T-helper 2 cell treated with Interferon-gamma antibody and Interleukin-4, amounts not matched to agents 100 ng/mL and 5 ng/mL, for 36 hours (primary cell): ENCODE data around the gene GCNT4. TPM values are rescaled to one million over a fixed set of nuclear protein-coding genes. Genes with fewer than 3 reads are reported as not detected.
"Not testable (repeated sequence)": the region's sequence is repeated elsewhere in the genome, so short reads cannot be mapped to it uniquely, and the experiment has no call there.

Experiments
- intact Hi-C: fragments of 100-400 bp; cut with micrococcal nuclease; formaldehyde crosslinking; loops from one replicate; pipeline ENCODE4 v1.15.1; 2023
- total RNA-seq: library from RNA; stranded (reverse); gene quantifications from 2 replicates; pipeline ENCODE4 v1.2.3, GENCODE V29; 2022

The GCNT4 gene, protein sequence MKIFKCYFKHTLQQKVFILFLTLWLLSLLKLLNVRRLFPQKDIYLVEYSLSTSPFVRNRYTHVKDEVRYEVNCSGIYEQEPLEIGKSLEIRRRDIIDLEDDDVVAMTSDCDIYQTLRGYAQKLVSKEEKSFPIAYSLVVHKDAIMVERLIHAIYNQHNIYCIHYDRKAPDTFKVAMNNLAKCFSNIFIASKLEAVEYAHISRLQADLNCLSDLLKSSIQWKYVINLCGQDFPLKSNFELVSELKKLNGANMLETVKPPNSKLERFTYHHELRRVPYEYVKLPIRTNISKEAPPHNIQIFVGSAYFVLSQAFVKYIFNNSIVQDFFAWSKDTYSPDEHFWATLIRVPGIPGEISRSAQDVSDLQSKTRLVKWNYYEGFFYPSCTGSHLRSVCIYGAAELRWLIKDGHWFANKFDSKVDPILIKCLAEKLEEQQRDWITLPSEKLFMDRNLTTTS
- 0.27 and 0.39 TPM in 2 replicates for total RNA-seq

- intact Hi-C loops = loop anchor here (2.0 to 5.0 kb wide), 5 partner anchors 115 to 1350 kb away; partner anchors contain the start of genes FAM169A, GFM2, HMGCR and IQGAP2
Measured at GRCh38 chr5:75052192-75053053, at the start of gene GCNT4. TSS of gene GCNT4 (minus strand) at chr5:75052558. CDS start at chr5:75030037, 22,521 bp downstream.

GRCh38 chr5:75095956-75096355 is 43.6 kb upstream of the GCNT4 start:
- intact Hi-C loops = not testable (repeated sequence)

GRCh38 chr5:75091597-75091996 is 39.2 kb upstream of the GCNT4 start:
- intact Hi-C loops = no loop called here

DNA sequence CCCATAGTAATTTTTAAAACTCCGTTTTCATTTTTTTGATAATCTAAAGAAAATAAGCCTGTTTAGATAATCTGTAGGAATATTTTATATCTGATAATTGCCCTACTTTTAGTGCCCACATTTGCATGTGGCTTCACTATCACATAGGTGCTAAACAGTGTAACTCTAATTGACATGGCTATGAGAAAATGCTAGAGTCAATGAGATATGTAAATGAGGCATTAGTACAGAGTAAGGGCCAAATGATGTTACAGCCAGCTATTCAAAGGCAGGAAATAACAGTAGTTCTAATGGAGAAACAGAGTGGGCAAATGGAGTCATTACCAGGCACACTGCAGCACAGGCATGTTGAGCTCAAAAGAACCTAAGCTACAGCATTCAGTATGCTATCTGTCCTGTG is 37.3 kb upstream of the GCNT4 start:
- intact Hi-C loops = no loop called here

DNA sequence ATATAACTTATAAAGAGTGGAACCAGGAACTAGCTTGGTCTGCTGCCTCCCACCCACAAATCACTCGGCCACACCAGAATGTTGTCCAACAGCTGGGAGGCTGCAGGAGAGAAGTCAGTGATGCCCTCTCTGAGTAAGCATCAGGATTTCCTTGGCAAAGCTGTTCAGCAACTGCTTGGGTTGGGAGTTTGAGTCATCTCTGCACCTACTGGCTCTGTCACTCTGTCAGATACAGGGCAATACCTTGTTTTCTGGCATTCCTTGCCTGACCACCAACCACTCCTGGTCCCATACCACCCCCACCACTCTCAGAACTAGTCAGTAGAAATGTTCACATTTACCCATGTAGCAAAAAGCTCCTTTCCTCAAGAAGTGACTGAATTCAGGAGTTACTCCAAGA is 36.8 kb upstream of the GCNT4 start:
- intact Hi-C loops = no loop called here

DNA sequence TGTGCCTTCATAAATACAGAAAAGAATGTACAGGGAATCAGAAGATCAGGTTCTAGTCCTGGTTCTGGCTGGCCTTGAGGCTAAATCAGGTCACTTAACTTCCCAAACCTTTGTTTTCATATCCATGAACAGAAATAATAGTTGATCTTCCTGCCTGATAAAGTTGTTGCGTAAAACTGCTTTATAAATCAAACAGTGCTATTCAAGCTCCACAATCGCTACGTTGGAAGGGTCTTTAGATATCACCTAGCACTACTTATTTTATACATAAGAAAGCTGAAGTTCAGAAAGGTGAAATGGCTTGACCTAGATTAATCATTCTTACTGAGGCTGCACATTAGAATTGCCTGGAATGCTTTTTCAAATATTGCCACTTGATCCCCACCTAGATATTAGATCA is 36.3 kb upstream of the GCNT4 start:
- intact Hi-C loops = no loop called here

- intact Hi-C loops = no loop called here
Measured at GRCh38 chr5:75081510-75081909, 29.2 kb upstream of the GCNT4 start.

- intact Hi-C loops = not testable (repeated sequence)
Measured at GRCh38 chr5:75079346-75079745, 27.0 kb upstream of the GCNT4 start.

DNA sequence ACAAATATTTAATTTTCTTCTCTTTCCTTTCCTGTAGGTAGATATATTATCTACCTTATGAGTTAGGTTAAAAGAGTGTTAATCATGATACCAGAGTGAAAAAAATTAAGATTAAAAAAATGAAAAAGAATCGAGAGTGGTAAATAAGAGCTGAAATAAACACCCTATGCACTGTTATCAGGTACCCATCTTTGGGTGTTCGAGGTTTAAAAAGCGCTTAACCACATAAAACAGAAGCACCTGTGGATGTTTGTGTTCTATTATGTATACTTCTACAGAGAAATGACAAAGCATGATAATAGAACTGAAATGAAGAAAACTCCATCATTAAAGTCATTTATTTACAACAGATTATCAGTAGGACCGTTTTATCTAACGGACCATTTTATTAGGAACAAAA is 25.7 kb upstream of the GCNT4 start:
- intact Hi-C loops = no loop called here

- intact Hi-C loops = no loop called here
Measured at GRCh38 chr5:75072061-75072460, 19.7 kb upstream of the GCNT4 start.

DNA sequence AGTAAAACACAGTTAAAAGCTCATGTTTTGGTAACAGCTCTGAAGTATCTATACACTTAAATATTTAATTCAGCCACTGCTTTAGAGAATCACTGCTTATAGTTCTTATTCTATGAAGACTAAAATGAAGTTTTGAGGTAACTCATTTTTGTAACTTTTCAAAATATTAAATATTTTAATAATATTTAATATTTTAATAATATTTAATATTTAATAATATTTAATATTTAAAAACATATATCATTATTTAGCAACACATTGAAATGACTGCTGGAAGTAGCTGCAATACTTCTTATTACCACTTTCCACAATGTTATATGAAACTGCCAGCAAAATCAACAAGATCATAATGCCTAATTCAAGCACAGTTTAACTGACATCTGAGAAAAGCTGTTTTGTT is 18.7 kb upstream of the GCNT4 start:
- intact Hi-C loops = no loop called here

- intact Hi-C loops = no loop called here
Measured at GRCh38 chr5:75067434-75067833, 15.1 kb upstream of the GCNT4 start.

DNA sequence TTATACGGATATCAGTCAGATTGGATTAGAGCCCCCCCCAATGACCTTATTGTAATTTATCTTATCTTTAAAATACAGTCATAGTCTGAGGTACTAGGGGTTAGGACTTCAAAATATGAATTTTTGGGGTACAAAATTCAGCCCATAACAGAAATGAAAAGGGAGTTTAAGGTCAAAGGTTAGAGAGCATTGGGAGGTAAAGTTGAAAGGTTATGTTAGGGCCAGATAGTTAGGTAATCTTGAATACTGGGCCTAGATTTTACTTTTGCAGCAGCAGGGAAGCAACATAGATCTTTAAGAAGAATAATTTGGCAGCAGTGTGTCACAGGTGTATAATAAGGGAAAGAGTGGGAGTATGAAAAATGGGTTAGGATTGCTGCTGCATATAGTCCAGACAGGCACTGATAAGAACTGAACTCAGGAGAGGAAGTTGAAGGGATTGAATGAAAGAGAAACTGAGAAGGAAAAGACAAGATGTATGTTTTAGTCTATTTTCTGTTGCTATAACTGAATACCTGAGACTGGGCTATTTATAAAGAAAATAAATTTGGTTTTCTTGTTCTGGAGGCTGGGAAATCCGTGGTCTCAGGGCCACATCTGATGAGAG is 10.7 kb upstream of the GCNT4 start:
- intact Hi-C loops = no loop called here

GRCh38 chr5:75059912-75060545 is 7.7 kb upstream of the GCNT4 start:
- intact Hi-C loops = no loop called here

DNA sequence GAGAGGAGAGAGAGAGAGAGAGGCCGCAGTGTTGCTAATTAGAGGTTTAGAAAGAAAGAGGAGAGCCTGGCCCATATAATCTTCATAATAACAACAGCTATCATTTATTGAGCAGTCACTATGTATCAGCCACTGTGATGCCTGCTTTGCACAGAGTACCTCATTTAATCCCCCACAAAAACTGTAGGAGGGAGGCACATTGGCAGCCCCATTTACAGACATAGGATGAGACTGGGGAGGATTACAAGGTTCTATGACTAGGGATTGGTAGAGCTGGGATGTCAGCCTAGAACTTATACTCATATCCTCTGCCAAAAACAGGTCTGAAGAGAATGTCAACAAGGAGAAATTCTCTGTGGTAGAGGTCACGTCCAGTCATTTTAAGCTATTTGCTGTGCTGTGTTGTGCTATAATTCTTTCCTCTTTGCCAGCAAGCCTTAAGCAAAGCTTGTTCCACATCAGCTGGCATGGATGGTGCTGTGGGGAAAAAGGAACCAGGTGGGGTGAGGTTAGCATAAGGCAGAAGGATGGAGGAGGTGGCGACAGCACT is 6.7 kb upstream of the GCNT4 start:
- intact Hi-C loops = no loop called here

DNA sequence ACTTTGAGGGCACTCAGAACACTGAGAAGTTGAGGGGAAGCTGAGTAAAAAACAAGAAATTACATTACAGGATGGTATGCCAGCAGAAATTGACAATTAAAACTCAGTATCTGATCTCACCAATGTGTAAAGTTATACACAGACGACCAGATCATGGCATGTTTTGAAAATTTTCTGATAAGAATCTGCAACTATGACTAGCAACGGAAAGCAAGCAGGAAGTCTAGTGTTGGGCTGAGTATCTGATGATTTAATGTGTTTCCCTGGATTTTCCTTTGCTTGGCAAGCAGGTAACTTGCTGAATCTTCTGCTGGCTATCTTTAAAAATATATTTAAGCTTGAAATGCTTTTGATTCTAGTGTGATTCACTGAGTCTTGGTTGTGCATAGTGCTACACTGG is 5.2 kb upstream of the GCNT4 start:
- intact Hi-C loops = no loop called here

DNA sequence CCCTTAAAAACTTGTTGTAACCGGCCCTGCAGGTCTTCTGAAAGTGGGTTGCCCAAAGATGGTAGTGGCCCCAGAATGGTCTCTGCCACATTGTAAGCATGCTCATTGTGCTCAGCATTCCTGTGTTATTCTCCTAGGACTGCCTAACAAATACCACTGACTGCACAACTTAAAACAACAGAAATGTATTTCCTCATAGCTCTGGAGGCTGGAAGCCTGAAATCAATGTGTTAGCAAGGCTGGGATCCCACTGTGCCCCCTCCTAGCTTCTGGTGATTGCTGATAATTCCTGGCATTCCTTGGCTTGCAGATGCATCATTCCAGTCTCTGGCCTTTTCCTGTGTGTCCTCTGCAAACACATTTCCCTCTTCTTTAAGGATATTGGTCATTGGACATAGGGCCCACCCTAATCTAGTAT is 3.4 kb upstream of the GCNT4 start:
- intact Hi-C loops = no loop called here

- intact Hi-C loops = loop anchor here (5.0 kb wide), 3 partner anchors 117 to 287 kb away; partner anchors contain the start of genes FAM169A, GFM2 and NSA2
Measured at GRCh38 chr5:75054134-75054930, 2.0 kb upstream of the GCNT4 start.

GRCh38 chr5:75053304-75054133 is 1.2 kb upstream of the GCNT4 start:
- intact Hi-C loops = loop anchor here (2.0 to 5.0 kb wide), 5 partner anchors 116 to 1349 kb away; partner anchors contain the start of genes FAM169A, GFM2, HMGCR and IQGAP2
